Esophagus muscularis mucosa (tissue), 4 donors: ENCODE data around the gene HOXB5.

Experiments
- EP300 ChIP-seq: sonication (generic); formaldehyde crosslinking; IDR thresholded peaks from one replicate; pipeline ENCODE4 v1.6.1; 2017; ENCODE audit warnings: antibody characterized with exemption
- POLR2A ChIP-seq: fragments of 450-650 bp; IDR thresholded peaks from one replicate; pipeline ENCODE4 v1.6.1; 2017; ENCODE audit warnings: antibody characterized with exemption, moderate library complexity, mild to moderate bottlenecking, low read depth
- POLR2AphosphoS5 ChIP-seq, 2 donors: sonication (generic); formaldehyde crosslinking; IDR thresholded peaks; one replicate each; pipeline ENCODE4 v1.6.1; 2017; ENCODE audit warnings: antibody characterized with exemption in 2 of 2
- TF ChIP-seq, protein P1 (sequence below), 3 experiments: fragments of 200-600 bp in 2 of 3; fragments of 450-650 bp in 1 of 3; sonication (generic) in 2 of 3; IDR thresholded peaks; one replicate each; pipeline ENCODE4 v1.5.1; 2017 to 2019; ENCODE audit warnings: antibody characterized with exemption in 3 of 3, mild to moderate bottlenecking in 2 of 3, moderate library complexity in 1 of 3

DNA sequence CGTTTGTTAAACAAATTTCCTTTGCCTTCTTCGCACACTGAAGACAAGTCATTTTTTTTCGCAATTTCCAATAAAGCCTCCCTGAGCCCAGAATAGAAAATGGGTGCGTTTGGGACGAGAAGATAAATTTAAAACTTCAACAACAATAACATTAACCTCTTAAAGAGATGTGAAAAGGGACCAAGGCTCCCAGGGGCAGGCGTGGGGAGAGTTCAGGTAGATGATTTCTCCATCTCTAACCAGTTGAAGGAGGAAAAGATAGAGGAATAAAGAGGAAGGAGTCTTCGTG lies 14.2 kb downstream of the HOXB5 start:
- TF ChIP-seq, protein P1, sequence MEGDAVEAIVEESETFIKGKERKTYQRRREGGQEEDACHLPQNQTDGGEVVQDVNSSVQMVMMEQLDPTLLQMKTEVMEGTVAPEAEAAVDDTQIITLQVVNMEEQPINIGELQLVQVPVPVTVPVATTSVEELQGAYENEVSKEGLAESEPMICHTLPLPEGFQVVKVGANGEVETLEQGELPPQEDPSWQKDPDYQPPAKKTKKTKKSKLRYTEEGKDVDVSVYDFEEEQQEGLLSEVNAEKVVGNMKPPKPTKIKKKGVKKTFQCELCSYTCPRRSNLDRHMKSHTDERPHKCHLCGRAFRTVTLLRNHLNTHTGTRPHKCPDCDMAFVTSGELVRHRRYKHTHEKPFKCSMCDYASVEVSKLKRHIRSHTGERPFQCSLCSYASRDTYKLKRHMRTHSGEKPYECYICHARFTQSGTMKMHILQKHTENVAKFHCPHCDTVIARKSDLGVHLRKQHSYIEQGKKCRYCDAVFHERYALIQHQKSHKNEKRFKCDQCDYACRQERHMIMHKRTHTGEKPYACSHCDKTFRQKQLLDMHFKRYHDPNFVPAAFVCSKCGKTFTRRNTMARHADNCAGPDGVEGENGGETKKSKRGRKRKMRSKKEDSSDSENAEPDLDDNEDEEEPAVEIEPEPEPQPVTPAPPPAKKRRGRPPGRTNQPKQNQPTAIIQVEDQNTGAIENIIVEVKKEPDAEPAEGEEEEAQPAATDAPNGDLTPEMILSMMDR (IDR thresholded peaks at IDR 0.05): no peak
- TF ChIP-seq POLR2A: no peak
- TF ChIP-seq POLR2AphosphoS5 (IDR thresholded peaks at IDR 0.05): no peak
- no peak for TF ChIP-seq EP300
